ENCODE results near the gene CFAP45.

Gene CFAP45

GRCh38 chr1:159931795-159932173 lies 31.8 kb upstream of the CFAP45 start:
- H3K27ac Mint-ChIP-seq, result no peak overlapping the region
- no peak for DNase-seq
- peaks cover 7% of the 10 kb centered on the region for H3K4me1 Mint-ChIP-seq
- H3K36me3 Mint-ChIP-seq, result no peaks in the 10 kb centered on the region
- H3K27me3 Mint-ChIP-seq, result peaks cover 63% of the 10 kb centered on the region
- H3K9me3 Mint-ChIP-seq, result no peaks in the 10 kb centered on the region
- H3K4me3 Mint-ChIP-seq, result no peak overlapping the region
- CTCF ChIA-PET, result interaction anchor here (1.5 to 19.5 kb wide), 4 partner anchors 39 to 147 kb away, joined by 4 to 301 read pairs (median 8); no protein-coding TSS in a partner anchor

GRCh38 chr1:159931101-159931794 lies 31.3 kb upstream of the CFAP45 start:
- Mint-ChIP-seq H3K9me3 (no peaks in the 10 kb centered on the region), H3K4me1 (peaks cover 6% of the 10 kb centered on the region), H3K36me3 (no peaks in the 10 kb centered on the region), H3K4me3 (no peak overlapping the region), H3K27ac (no peak overlapping the region), H3K27me3 (peaks cover 58% of the 10 kb centered on the region)
- CTCF ChIA-PET, result interaction anchor here (1.2 to 19.5 kb wide), 4 partner anchors 9 to 132 kb away, joined by 3 to 301 read pairs (median 5); no protein-coding TSS in a partner anchor
- DNase-seq, result no peak

DNA sequence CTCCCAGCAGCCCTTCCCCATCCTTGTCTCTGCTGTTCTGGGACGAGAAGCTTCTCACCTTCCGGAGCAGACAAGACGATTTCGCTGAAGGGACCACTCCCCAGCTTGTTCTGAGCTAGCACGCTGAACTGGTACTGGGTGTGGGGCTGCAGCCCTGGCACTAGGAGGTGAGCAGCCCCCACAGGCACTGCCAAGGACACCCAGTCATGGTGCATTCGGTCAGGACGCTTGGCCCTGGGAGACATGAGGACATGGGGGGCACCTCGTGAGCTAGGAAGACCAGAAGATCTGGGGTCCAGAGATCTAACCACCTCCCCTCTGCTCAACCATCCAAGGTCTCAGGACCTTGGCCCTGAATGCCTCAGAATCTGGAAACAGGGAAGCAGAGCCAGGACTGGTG lies 30.7 kb upstream of the CFAP45 start:
- H3K27ac Mint-ChIP-seq, result no peak overlapping the region
- H3K36me3 Mint-ChIP-seq, result no peaks in the 10 kb centered on the region
- DNase-seq, result no peak

DNA sequence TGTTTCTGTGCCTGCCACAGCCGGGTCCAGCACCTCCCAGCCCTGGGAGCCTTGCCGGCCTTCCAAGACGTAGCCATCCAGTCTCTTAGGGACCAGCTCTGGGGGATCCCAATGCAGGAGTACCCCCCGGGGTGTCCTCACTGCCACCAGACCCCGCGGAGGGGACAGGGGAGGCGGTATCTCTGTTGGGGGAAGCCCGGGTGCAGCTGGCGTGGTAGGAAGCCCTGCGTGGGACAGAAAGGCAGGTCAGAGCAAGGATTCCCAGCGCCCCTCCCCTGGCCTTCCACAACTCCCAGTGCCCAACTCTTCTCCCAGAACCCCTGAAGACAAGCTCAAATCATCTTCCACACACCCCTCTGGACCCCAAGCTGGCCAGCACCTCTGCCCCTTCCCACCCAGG lies 30.3 kb upstream of the CFAP45 start:
- Mint-ChIP-seq H3K4me1 (peaks cover 14% of the 10 kb centered on the region), H3K9me3 (no peaks in the 10 kb centered on the region), H3K27me3 (peaks cover 51% of the 10 kb centered on the region), H3K27ac (no peak overlapping the region), H3K36me3 (no peaks in the 10 kb centered on the region), H3K4me3 (no peak overlapping the region)
- CTCF ChIA-PET, result interaction anchor here (1.0 to 19.5 kb wide), 4 partner anchors 10 to 131 kb away, joined by 3 to 301 read pairs (median 5); no protein-coding TSS in a partner anchor
- no peak for DNase-seq

More for the DNA sequence above, 30.7 kb upstream of the CFAP45 start:
- CTCF ChIA-PET, result interaction anchor here (1.0 to 19.5 kb wide), 4 partner anchors 9 to 131 kb away, joined by 3 to 301 read pairs (median 5); no protein-coding TSS in a partner anchor
- Mint-ChIP-seq H3K4me3 (no peak overlapping the region), H3K27me3 (peaks cover 52% of the 10 kb centered on the region), H3K4me1 (peaks cover 10% of the 10 kb centered on the region), H3K9me3 (no peaks in the 10 kb centered on the region)

GRCh38 chr1:159929155-159930051 lies 29.4 kb upstream of the CFAP45 start:
- Mint-ChIP-seq H3K27me3 (peaks cover 44% of the 10 kb centered on the region), H3K9me3 (no peaks in the 10 kb centered on the region), H3K36me3 (no peaks in the 10 kb centered on the region), H3K27ac (no peak overlapping the region), H3K4me3 (no peak overlapping the region), H3K4me1 (peaks cover 14% of the 10 kb centered on the region)
- no peak for DNase-seq
- CTCF ChIA-PET, result interaction anchor here (1.0 to 19.5 kb wide), 2 partner anchors 75 to 130 kb away, joined by 4 to 301 read pairs; no protein-coding TSS in a partner anchor

DNA sequence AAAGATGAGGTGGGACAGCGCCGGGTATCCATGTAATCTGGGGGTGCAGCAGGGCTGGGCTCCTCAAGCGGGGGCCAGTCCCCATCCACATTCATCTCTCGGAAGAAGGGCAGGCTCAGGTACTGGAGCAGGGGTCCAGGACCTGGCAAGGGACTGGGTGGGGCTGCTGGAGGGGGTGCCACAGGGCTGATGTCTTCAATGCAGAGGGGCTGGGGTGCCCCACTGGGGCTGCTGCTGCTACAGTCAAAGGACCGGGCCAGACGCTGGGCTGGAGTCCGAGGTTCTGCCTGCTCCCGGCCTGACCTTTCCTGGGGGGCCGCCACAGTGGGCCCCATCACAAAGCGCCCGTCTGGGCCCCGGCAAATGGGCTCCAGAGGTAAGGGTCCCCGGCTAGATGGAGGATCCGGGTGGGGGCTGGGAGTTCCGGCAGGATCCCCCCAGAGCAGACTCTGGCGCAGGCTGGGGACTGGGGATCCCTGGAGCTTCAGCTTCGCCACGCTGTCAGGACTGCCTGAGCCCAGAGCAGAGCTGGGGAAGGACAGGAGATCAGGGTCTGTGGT lies 28.6 kb upstream of the CFAP45 start:
- no peaks in the 10 kb centered on the region for H3K9me3 Mint-ChIP-seq
- no peak overlapping the region for H3K4me3 Mint-ChIP-seq
- H3K36me3 Mint-ChIP-seq, result peaks cover 6% of the 10 kb centered on the region
- CTCF ChIA-PET, result interaction anchor here (19.5 kb wide), 1 partner anchor 76 kb away, joined by 301 read pairs; no protein-coding TSS in a partner anchor
- H3K4me1 Mint-ChIP-seq, result peaks cover 15% of the 10 kb centered on the region
- no peak overlapping the region for H3K27ac Mint-ChIP-seq
- H3K27me3 Mint-ChIP-seq, result peaks cover 39% of the 10 kb centered on the region
- no peak for DNase-seq

GRCh38 chr1:159927849-159928431 lies 28.0 kb upstream of the CFAP45 start:
- peaks cover 38% of the 10 kb centered on the region for H3K27me3 Mint-ChIP-seq
- peaks cover 11% of the 10 kb centered on the region for H3K36me3 Mint-ChIP-seq
- no peaks in the 10 kb centered on the region for H3K9me3 Mint-ChIP-seq
- H3K4me3 Mint-ChIP-seq, result no peak overlapping the region
- peaks cover 21% of the 10 kb centered on the region for H3K4me1 Mint-ChIP-seq
- DNase-seq, result no peak
- H3K27ac Mint-ChIP-seq, result no peak overlapping the region
- CTCF ChIA-PET, result interaction anchor here (19.5 kb wide), 1 partner anchor 77 kb away, joined by 301 read pairs; no protein-coding TSS in a partner anchor

GRCh38 chr1:159927211-159927848 lies 27.4 kb upstream of the CFAP45 start:
- Mint-ChIP-seq H3K9me3 (no peaks in the 10 kb centered on the region), H3K4me3 (no peak overlapping the region), H3K27ac (no peak overlapping the region), H3K36me3 (peaks cover 13% of the 10 kb centered on the region), H3K27me3 (peaks cover 31% of the 10 kb centered on the region), H3K4me1 (peaks cover 27% of the 10 kb centered on the region)
- CTCF ChIA-PET, result interaction anchor here (1.0 to 19.5 kb wide), 2 partner anchors 8 to 77 kb away, joined by 4 to 301 read pairs; no protein-coding TSS in a partner anchor
- DNase-seq, result no peak

DNA sequence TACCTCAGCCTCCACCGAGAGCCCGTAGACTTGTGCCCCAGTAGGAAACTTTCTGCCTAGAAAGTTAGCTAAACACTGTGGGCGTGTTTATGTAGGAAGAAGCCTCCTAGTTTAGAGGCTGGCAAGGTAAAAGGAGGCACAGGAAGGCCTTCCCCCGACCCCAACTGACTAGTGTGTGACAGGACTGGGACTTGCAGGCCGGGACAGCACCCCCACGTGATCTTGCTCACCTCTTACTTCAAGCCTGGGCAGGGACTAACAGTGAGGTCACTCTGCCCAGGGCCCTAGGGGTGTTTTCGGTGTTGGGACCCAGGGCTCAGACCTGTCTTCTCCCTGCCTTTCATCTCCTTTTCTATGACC lies 25.7 kb upstream of the CFAP45 start:
- peaks cover 25% of the 10 kb centered on the region for H3K36me3 Mint-ChIP-seq
- peak overlapping the region; percentile 91 for H3K4me3 Mint-ChIP-seq
- H3K4me1 Mint-ChIP-seq, result peaks cover 43% of the 10 kb centered on the region
- H3K27me3 Mint-ChIP-seq, result peaks cover 20% of the 10 kb centered on the region
- H3K27ac Mint-ChIP-seq, result peak overlapping the region; percentile 94
- no peak for DNase-seq
- H3K9me3 Mint-ChIP-seq, result no peaks in the 10 kb centered on the region
- CTCF ChIA-PET, result interaction anchor here (1.3 to 19.5 kb wide), 4 partner anchors 11 to 145 kb away, joined by 4 to 301 read pairs (median 28); partner anchors contain the start of gene DUSP23

DNA sequence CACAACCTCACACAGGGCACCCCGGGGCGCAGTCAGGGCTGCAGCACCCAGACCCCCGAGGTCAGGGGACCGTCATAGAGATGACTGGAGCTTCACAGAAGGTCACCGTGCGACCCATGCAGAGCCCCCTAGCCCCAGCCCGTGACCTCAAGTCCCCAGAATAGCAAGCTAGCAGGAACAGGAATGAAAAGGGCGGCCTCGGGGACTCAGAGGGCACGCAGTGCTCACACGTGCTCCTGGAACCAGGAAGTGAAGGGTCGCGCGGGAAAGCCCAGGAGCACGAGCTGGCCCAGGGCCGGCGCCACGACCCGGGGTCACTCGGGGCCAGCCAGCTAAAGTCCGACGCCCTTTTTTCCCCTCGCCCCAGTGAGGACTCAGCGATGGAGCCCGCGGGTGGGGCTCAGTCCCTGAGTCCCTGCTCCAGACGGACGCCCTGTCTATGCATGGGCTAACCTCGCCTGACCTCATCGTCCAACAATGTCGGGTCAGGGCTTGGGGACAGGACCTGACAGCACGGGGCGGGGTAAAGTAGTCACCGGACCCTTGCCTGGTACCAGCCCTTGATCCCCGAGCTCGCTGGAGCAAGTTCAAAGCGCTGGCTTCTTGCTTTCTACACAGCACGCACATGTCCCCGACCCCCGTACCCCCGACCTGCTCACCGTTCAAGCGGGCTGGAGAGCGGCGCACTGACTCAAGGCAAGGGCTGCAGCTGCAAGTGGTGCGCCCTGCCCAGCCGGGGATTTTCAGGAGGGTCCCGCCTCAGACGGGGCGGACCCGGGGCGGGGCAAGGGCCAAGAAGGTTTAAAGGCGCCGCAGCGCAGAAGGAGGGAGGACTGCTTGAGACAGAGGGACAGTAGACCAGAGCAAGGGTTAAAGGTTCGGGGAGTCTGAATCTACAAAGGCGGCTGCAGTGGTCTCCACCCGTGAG lies 25.1 kb upstream of the CFAP45 start, which contains the start of gene TAGLN2:
TSS of gene TAGLN2 (minus strand) at position 717 of the 928 bp plus-strand sequence. CDS start 4,998 bp downstream, outside the sequence.
- CTCF ChIA-PET, result interaction anchor here (1.3 to 19.5 kb wide), 4 partner anchors 12 to 144 kb away, joined by 4 to 301 read pairs (median 28); partner anchors contain the start of gene DUSP23
- H3K4me1 Mint-ChIP-seq, result peaks cover 49% of the 10 kb centered on the region
- H3K4me3 Mint-ChIP-seq, result peak within 1 kb of the TSS; percentile 91

GRCh38 chr1:159924025-159924790 lies 24.2 kb upstream of the CFAP45 start:
- CTCF ChIA-PET, result interaction anchor here (1.2 to 19.5 kb wide), 5 partner anchors 12 to 144 kb away, joined by 3 to 301 read pairs (median 13); partner anchors contain the start of gene DUSP23
- DNase-seq, result peak; percentile 70

More for the DNA sequence above, 25.1 kb upstream of the CFAP45 start, which contains the start of gene TAGLN2:
- peaks cover 16% of the 10 kb centered on the region for H3K27me3 Mint-ChIP-seq
- peak within 1 kb of the TSS; percentile 94 for H3K27ac Mint-ChIP-seq
- peak; percentile 92 for DNase-seq
- no peaks in the 10 kb centered on the region for H3K9me3 Mint-ChIP-seq
- peaks cover 30% of the 10 kb centered on the region for H3K36me3 Mint-ChIP-seq

More at GRCh38 chr1:159924025-159924790, 24.2 kb upstream of the CFAP45 start:
- Mint-ChIP-seq H3K9me3 (no peaks in the 10 kb centered on the region), H3K27me3 (peaks cover 15% of the 10 kb centered on the region), H3K4me3 (peak overlapping the region; percentile 91), H3K36me3 (peaks cover 38% of the 10 kb centered on the region), H3K27ac (peak overlapping the region; percentile 93), H3K4me1 (peaks cover 57% of the 10 kb centered on the region)
